Activated effector memory CD4-positive, alpha-beta T cell treated with anti-CD3 and anti-CD28 coated beads, Interleukin-2, amount 50 U/mL, for 16 hours (primary cell): ENCODE results near the gene POLH.
A peak's percentile ranks its signal among the peaks of the same experiment; 100 is the strongest.
"Not testable (repeated sequence)": the region's sequence is repeated elsewhere in the genome, so short reads cannot be mapped to it uniquely, and the experiment has no call there.

Source experiments
- DNase-seq: peaks from one replicate; pipeline ENCODE4 v3.0.0-alpha.2; 2020

Gene POLH

GRCh38 chr6:43634702-43635303, 58.8 kb downstream of the POLH start:
- no peak for DNase-seq

- peak; percentile 96 for DNase-seq
These were observed 59.7 kb downstream of the POLH start, which contains the start of gene MAD2L1BP for GRCh38 chr6:43635387-43636307. Gene MAD2L1BP (plus strand): TSS chr6:43635840. CDS start chr6:43635876, 36 bp downstream.

GRCh38 chr6:43636308-43636659, 60.3 kb downstream of the POLH start:
- DNase-seq = peak; percentile 68

GRCh38 chr6:43639984-43640800, 64.2 kb downstream of the POLH start:
- no peak for DNase-seq

- peak; percentile 88 for DNase-seq
These were observed 69.1 kb downstream of the POLH start, which contains the start of gene RSPH9 for GRCh38 chr6:43644940-43645612. Gene RSPH9 (plus strand): TSS chr6:43645036. CDS start chr6:43645099, 63 bp downstream.

- no peak for DNase-seq
These were observed 69.6 kb downstream of the POLH start for GRCh38 chr6:43645613-43645964.

GRCh38 chr6:43647613-43648012, 71.6 kb downstream of the POLH start:
- DNase-seq = no peak

- no peak for DNase-seq
These were observed 72.3 kb downstream of the POLH start for GRCh38 chr6:43648248-43648647.

GRCh38 chr6:43652822-43653221, 76.8 kb downstream of the POLH start:
- not testable (repeated sequence) for DNase-seq

- no peak for DNase-seq
These were observed 81.3 kb downstream of the POLH start for GRCh38 chr6:43657221-43657802.

GRCh38 chr6:43658161-43658560, 82.2 kb downstream of the POLH start:
- DNase-seq = no peak

- not testable (repeated sequence) for DNase-seq
These were observed 87.0 kb downstream of the POLH start for GRCh38 chr6:43662948-43663347.
